ENCODE data around the gene IGSF21.

Gene IGSF21

GRCh38 chr1:18107369-18108298, at the start of gene IGSF21:
Gene IGSF21, plus strand, starts transcription at chr1:18107798. Its CDS starts 331 bp downstream, at chr1:18108129.
- no peak within 1 kb of the TSS for H3K27ac ChIP-seq (ENCODE audit: low read depth, low read length)

DNA sequence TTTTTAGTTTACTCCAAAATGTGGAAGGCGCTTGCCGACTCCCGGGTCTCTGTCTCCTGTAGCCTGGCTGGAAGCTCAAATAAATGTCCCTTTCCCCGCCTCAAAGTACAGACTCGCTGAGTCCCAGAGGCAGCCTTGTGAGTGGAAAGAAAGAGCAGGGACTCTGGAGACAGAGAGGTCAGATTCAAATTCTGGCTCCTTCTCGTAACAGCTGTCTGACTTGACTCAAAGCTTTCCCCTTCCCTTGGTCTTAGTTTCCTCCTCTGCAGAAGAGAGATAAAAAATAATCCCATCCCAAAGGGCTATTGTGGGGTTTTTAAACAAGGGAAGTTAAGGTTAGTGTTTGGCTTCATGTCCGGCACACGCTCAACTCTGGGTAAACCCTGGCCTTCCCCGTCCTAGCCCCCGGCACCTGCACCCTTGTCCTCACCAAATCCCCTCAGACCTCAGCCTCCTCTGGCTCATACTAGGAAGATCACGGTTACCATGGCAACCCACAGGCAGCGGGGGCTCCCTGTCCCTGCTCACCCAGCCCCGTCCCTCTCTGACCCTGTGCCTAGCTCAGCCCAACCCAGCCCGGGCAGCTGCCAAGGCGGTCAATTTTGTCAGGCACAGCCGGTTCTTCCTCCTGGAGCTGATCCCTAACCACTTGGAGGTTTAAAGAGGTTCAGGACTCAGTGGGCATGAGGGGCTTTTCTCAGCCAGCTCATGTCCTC, 49.2 kb upstream of the IGSF21 start:
- no peaks in the 10 kb centered on the region for H3K36me3 ChIP-seq (ENCODE audit: control insufficient read depth, insufficient read depth, low read length)
- no peak overlapping the region for H3K27ac ChIP-seq (ENCODE audit: low read depth, low read length)
- no peak overlapping the region for H3K4me3 ChIP-seq (ENCODE audit: low read depth, low read length)
- no peaks in the 10 kb centered on the region for H3K4me1 ChIP-seq (ENCODE audit: control insufficient read depth, insufficient read depth, low read length)
- H3K27me3 ChIP-seq (ENCODE audit: control insufficient read depth, insufficient read depth, low read length): no peaks in the 10 kb centered on the region
- H3K9ac ChIP-seq (ENCODE audit: low read depth, low read length): no peak overlapping the region
- H3K9me3 ChIP-seq (ENCODE audit: control insufficient read depth, insufficient read depth, low read length): no peaks in the 10 kb centered on the region

More at GRCh38 chr1:18107369-18108298, at the start of gene IGSF21:
- H3K27me3 ChIP-seq (ENCODE audit: control insufficient read depth, insufficient read depth, low read length): peaks cover 63% of the 10 kb centered on the region
- H3K9me3 ChIP-seq (ENCODE audit: control insufficient read depth, insufficient read depth, low read length): no peaks in the 10 kb centered on the region
- H3K4me3 ChIP-seq (ENCODE audit: low read depth, low read length): peak within 1 kb of the TSS; percentile 63
- H3K4me1 ChIP-seq (ENCODE audit: control insufficient read depth, insufficient read depth, low read length): peaks cover 25% of the 10 kb centered on the region
- no peaks in the 10 kb centered on the region for H3K36me3 ChIP-seq (ENCODE audit: control insufficient read depth, insufficient read depth, low read length)
- no peak within 1 kb of the TSS for H3K9ac ChIP-seq (ENCODE audit: low read depth, low read length)

GRCh38 chr1:18058981-18059605, 48.5 kb upstream of the IGSF21 start:
- Histone ChIP-seq H3K4me3 (ENCODE audit: low read depth, low read length) (no peak overlapping the region), H3K27me3 (ENCODE audit: control insufficient read depth, insufficient read depth, low read length) (no peaks in the 10 kb centered on the region), H3K4me1 (ENCODE audit: control insufficient read depth, insufficient read depth, low read length) (no peaks in the 10 kb centered on the region), H3K9me3 (ENCODE audit: control insufficient read depth, insufficient read depth, low read length) (no peaks in the 10 kb centered on the region), H3K9ac (ENCODE audit: low read depth, low read length) (no peak overlapping the region), H3K27ac (ENCODE audit: low read depth, low read length) (no peak overlapping the region), H3K36me3 (ENCODE audit: control insufficient read depth, insufficient read depth, low read length) (no peaks in the 10 kb centered on the region)

DNA sequence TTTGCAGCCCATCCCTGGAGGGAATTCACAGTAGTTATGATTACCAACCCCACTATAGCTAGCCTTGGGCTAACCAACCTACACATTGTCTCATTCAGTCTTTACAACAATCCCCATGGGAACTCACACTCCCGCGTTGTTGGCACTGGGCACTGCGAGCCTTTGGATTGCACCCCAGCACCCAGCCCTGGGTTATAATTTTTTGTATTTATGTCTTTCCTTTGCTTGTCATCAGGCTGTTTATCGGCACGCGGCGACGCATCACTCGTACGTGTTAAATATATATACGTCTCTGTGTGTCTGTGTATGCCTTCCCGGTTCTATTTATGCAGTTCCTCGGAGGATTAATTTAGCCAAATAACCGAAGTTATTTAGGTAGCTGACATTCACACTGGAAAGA, 47.2 kb upstream of the IGSF21 start:
- H3K27me3 ChIP-seq (ENCODE audit: control insufficient read depth, insufficient read depth, low read length): no peaks in the 10 kb centered on the region
- H3K9me3 ChIP-seq (ENCODE audit: control insufficient read depth, insufficient read depth, low read length): no peaks in the 10 kb centered on the region
- no peaks in the 10 kb centered on the region for H3K36me3 ChIP-seq (ENCODE audit: control insufficient read depth, insufficient read depth, low read length)
- H3K4me1 ChIP-seq (ENCODE audit: control insufficient read depth, insufficient read depth, low read length): no peaks in the 10 kb centered on the region
- no peak overlapping the region for H3K9ac ChIP-seq (ENCODE audit: low read depth, low read length)
- no peak overlapping the region for H3K27ac ChIP-seq (ENCODE audit: low read depth, low read length)
- H3K4me3 ChIP-seq (ENCODE audit: low read depth, low read length): no peak overlapping the region

GRCh38 chr1:18062185-18062584, 45.4 kb upstream of the IGSF21 start:
- H3K27me3 ChIP-seq (ENCODE audit: control insufficient read depth, insufficient read depth, low read length): 0 out of 2 replicates have a peak, but pooled peaks cover 5% of the 10 kb centered on the region
- no peaks in the 10 kb centered on the region for H3K36me3 ChIP-seq (ENCODE audit: control insufficient read depth, insufficient read depth, low read length)
- no peaks in the 10 kb centered on the region for H3K9me3 ChIP-seq (ENCODE audit: control insufficient read depth, insufficient read depth, low read length)
- no peaks in the 10 kb centered on the region for H3K4me1 ChIP-seq (ENCODE audit: control insufficient read depth, insufficient read depth, low read length)
- no peak overlapping the region for H3K9ac ChIP-seq (ENCODE audit: low read depth, low read length)
- H3K27ac ChIP-seq (ENCODE audit: low read depth, low read length): no peak overlapping the region
- no peak overlapping the region for H3K4me3 ChIP-seq (ENCODE audit: low read depth, low read length)

GRCh38 chr1:18064534-18064933, 43.1 kb upstream of the IGSF21 start:
- Histone ChIP-seq H3K27ac (ENCODE audit: low read depth, low read length) (no peak overlapping the region), H3K36me3 (ENCODE audit: control insufficient read depth, insufficient read depth, low read length) (no peaks in the 10 kb centered on the region), H3K4me1 (ENCODE audit: control insufficient read depth, insufficient read depth, low read length) (no peaks in the 10 kb centered on the region), H3K27me3 (ENCODE audit: control insufficient read depth, insufficient read depth, low read length) (0 out of 2 replicates have a peak, but pooled peaks cover 5% of the 10 kb centered on the region), H3K9ac (ENCODE audit: low read depth, low read length) (no peak overlapping the region), H3K4me3 (ENCODE audit: low read depth, low read length) (no peak overlapping the region), H3K9me3 (ENCODE audit: control insufficient read depth, insufficient read depth, low read length) (no peaks in the 10 kb centered on the region)

GRCh38 chr1:18066576-18066975, 41.0 kb upstream of the IGSF21 start:
- no peaks in the 10 kb centered on the region for H3K4me1 ChIP-seq (ENCODE audit: control insufficient read depth, insufficient read depth, low read length)
- no peak overlapping the region for H3K27ac ChIP-seq (ENCODE audit: low read depth, low read length)
- no peak overlapping the region for H3K9ac ChIP-seq (ENCODE audit: low read depth, low read length)
- no peak overlapping the region for H3K4me3 ChIP-seq (ENCODE audit: low read depth, low read length)
- H3K36me3 ChIP-seq (ENCODE audit: control insufficient read depth, insufficient read depth, low read length): no peaks in the 10 kb centered on the region
- 0 out of 2 replicates have a peak, but pooled peaks cover 5% of the 10 kb centered on the region for H3K27me3 ChIP-seq (ENCODE audit: control insufficient read depth, insufficient read depth, low read length)
- no peaks in the 10 kb centered on the region for H3K9me3 ChIP-seq (ENCODE audit: control insufficient read depth, insufficient read depth, low read length)

GRCh38 chr1:18069903-18070302, 37.7 kb upstream of the IGSF21 start:
- no peaks in the 10 kb centered on the region for H3K36me3 ChIP-seq (ENCODE audit: control insufficient read depth, insufficient read depth, low read length)
- H3K4me3 ChIP-seq (ENCODE audit: low read depth, low read length): no peak overlapping the region
- no peak overlapping the region for H3K9ac ChIP-seq (ENCODE audit: low read depth, low read length)
- no peak overlapping the region for H3K27ac ChIP-seq (ENCODE audit: low read depth, low read length)
- H3K4me1 ChIP-seq (ENCODE audit: control insufficient read depth, insufficient read depth, low read length): no peaks in the 10 kb centered on the region
- H3K27me3 ChIP-seq (ENCODE audit: control insufficient read depth, insufficient read depth, low read length): peaks cover 5% of the 10 kb centered on the region; the same call in 1 of the 2 replicates
- H3K9me3 ChIP-seq (ENCODE audit: control insufficient read depth, insufficient read depth, low read length): no peaks in the 10 kb centered on the region

- no peaks in the 10 kb centered on the region for H3K9me3 ChIP-seq (ENCODE audit: control insufficient read depth, insufficient read depth, low read length)
Observed at GRCh38 chr1:18072066-18072465, 35.5 kb upstream of the IGSF21 start.

GRCh38 chr1:18073066-18073642, 34.4 kb upstream of the IGSF21 start:
- no peaks in the 10 kb centered on the region; the same call in 1 of the 2 replicates for H3K27me3 ChIP-seq (ENCODE audit: control insufficient read depth, insufficient read depth, low read length)
- no peak overlapping the region for H3K4me3 ChIP-seq (ENCODE audit: low read depth, low read length)
- no peak overlapping the region for H3K27ac ChIP-seq (ENCODE audit: low read depth, low read length)
- no peaks in the 10 kb centered on the region for H3K9me3 ChIP-seq (ENCODE audit: control insufficient read depth, insufficient read depth, low read length)
- H3K36me3 ChIP-seq (ENCODE audit: control insufficient read depth, insufficient read depth, low read length): no peaks in the 10 kb centered on the region
- H3K9ac ChIP-seq (ENCODE audit: low read depth, low read length): no peak overlapping the region
- no peaks in the 10 kb centered on the region for H3K4me1 ChIP-seq (ENCODE audit: control insufficient read depth, insufficient read depth, low read length)

More at GRCh38 chr1:18072066-18072465, 35.5 kb upstream of the IGSF21 start:
- Histone ChIP-seq H3K27ac (ENCODE audit: low read depth, low read length) (no peak overlapping the region), H3K4me3 (ENCODE audit: low read depth, low read length) (no peak overlapping the region), H3K9ac (ENCODE audit: low read depth, low read length) (no peak overlapping the region), H3K4me1 (ENCODE audit: control insufficient read depth, insufficient read depth, low read length) (no peaks in the 10 kb centered on the region), H3K36me3 (ENCODE audit: control insufficient read depth, insufficient read depth, low read length) (no peaks in the 10 kb centered on the region), H3K27me3 (ENCODE audit: control insufficient read depth, insufficient read depth, low read length) (no peaks in the 10 kb centered on the region; the same call in 1 of the 2 replicates)
